IMR-90 (cell line): ENCODE data around the gene RAB31. TPM values are rescaled to one million over a fixed set of nuclear protein-coding genes. Genes with fewer than 3 reads are reported as not detected.

Source experiments
- ATAC-seq: fragments of 200-7000 bp; cut with Tn5 transposase; 2 replicates; pipeline ENCODE4 v1.9.1; 2020; ENCODE audit warnings: low read depth, mild to moderate bottlenecking, moderate library complexity
- BruUV-seq: library from RNA; stranded (reverse); fragments of 400-500 nt; replicated peaks from 2 replicates; lab custom pipeline; 2021; lab: Mats Ljungman, UMichigan
- CTCF ChIA-PET: fragments of 300-600 bp; formaldehyde crosslinking; extraction: SDS; loops from one replicate; lab custom pipeline; 2021; ENCODE audit warnings: antibody characterized with exemption; lab: Yijun Ruan, JAX
- POLR2A ChIA-PET: fragments of 300-600 bp; sonication (Branson Sonifier 250); formaldehyde crosslinking; loops from one replicate; lab custom pipeline; 2022; ENCODE audit warnings: antibody characterized with exemption; ENCODE audit not compliant: unreplicated experiment; lab: Charles Lee
- DNase-seq: peaks from one replicate; pipeline ENCODE4 v3.0.0; 2013
- H2AFZ ChIP-seq: replicated peaks from 2 replicates; pipeline ENCODE3; 2013; ENCODE audit warnings: low read length, mild to moderate bottlenecking; ENCODE audit not compliant: poor library complexity
- H2AK5ac ChIP-seq: 2 replicates; pipeline ENCODE4 v1.6.1; 2013; ENCODE audit warnings: low read depth, low read length, inconsistent platforms
- H2AK9ac ChIP-seq: replicated peaks from 2 replicates; pipeline ENCODE3; 2013; ENCODE audit warnings: mild to moderate bottlenecking, low read depth, low read length, moderate library complexity; ENCODE audit not compliant: poor library complexity
- H2BK120ac ChIP-seq: 2 replicates; pipeline ENCODE4 v1.6.1; 2013; ENCODE audit warnings: low read depth, low read length, inconsistent platforms
- H2BK15ac ChIP-seq: 3 replicates; pipeline ENCODE4 v1.6.1; 2013; ENCODE audit warnings: low read depth, low read length, inconsistent platforms
- H2BK20ac ChIP-seq: 2 replicates; pipeline ENCODE4 v1.6.1; 2013; ENCODE audit warnings: low read depth, mild to moderate bottlenecking, inconsistent platforms, low read length, moderate library complexity
- H2BK5ac ChIP-seq: 2 replicates; pipeline ENCODE4 v1.6.1; 2013; ENCODE audit warnings: mild to moderate bottlenecking, low read depth, low read length, inconsistent platforms; ENCODE audit not compliant: poor library complexity, severe bottlenecking
- H3K14ac ChIP-seq: replicated peaks from 2 replicates; pipeline ENCODE4 v1.6.1; 2013; ENCODE audit warnings: low read depth, low read length, inconsistent platforms
- H3K18ac ChIP-seq: 2 replicates; pipeline ENCODE4 v1.6.1; 2013; ENCODE audit warnings: low read depth, low read length, control low read depth
- H3K23ac ChIP-seq: 2 replicates; pipeline ENCODE4 v1.6.1; 2013; ENCODE audit warnings: low read depth, low read length, inconsistent platforms
- H3K27ac ChIP-seq: 2 replicates; pipeline ENCODE4 v1.5.1; 2013; ENCODE audit warnings: mild to moderate bottlenecking, control low read depth, low read length; ENCODE audit not compliant: insufficient read depth
- H3K27me3 ChIP-seq: 2 replicates; pipeline ENCODE4 v1.6.1; 2013; ENCODE audit warnings: low read length; ENCODE audit not compliant: control insufficient read depth, insufficient read depth
- H3K36me3 ChIP-seq: 2 replicates; pipeline ENCODE4 v1.6.1; 2013; ENCODE audit warnings: low read length, mixed read lengths; ENCODE audit not compliant: control insufficient read depth, insufficient read depth
- H3K4ac ChIP-seq: 2 replicates; pipeline ENCODE4 v1.6.1; 2013; ENCODE audit warnings: low read depth, low read length, inconsistent platforms
- H3K4me1 ChIP-seq: 2 replicates; pipeline ENCODE4 v1.6.1; 2013; ENCODE audit warnings: low read length, mixed read lengths; ENCODE audit not compliant: control insufficient read depth, insufficient read depth
- H3K4me2 ChIP-seq: 2 replicates; pipeline ENCODE4 v1.6.1; 2013; ENCODE audit warnings: low read depth, mild to moderate bottlenecking, control low read depth, low read length, moderate library complexity
- H3K4me3 ChIP-seq: 2 replicates; pipeline ENCODE4 v1.5.1; 2013; ENCODE audit warnings: low read depth, mild to moderate bottlenecking, control low read depth, low read length, moderate library complexity; ENCODE audit not compliant: insufficient read depth
- H3K56ac ChIP-seq: 2 replicates; pipeline ENCODE4 v1.6.1; 2013; ENCODE audit warnings: low read length, inconsistent platforms; ENCODE audit not compliant: insufficient read depth; ENCODE audit errors: extremely low read depth
- H3K79me1 ChIP-seq, 2 experiments: 2 replicates each; pipeline ENCODE4 v1.6.1; 2013; ENCODE audit warnings: low read length in 2 of 2, inconsistent platforms in 1 of 2, low read depth in 1 of 2
- H3K9ac ChIP-seq: 2 replicates; pipeline ENCODE4 v1.6.1; 2013; ENCODE audit warnings: low read depth, low read length, control low read depth
- H3K9me1 ChIP-seq: 2 replicates; pipeline ENCODE4 v1.6.1; 2013; ENCODE audit warnings: low read length, inconsistent platforms; ENCODE audit not compliant: insufficient read depth
- H3K9me3 ChIP-seq: 2 replicates; pipeline ENCODE4 v1.6.1; 2013; ENCODE audit warnings: low read length; ENCODE audit not compliant: control insufficient read depth, insufficient read depth
- H4K20me1 ChIP-seq: 2 replicates; pipeline ENCODE4 v1.6.1; 2013; ENCODE audit warnings: low read length, inconsistent platforms; ENCODE audit not compliant: insufficient read depth
- H4K5ac ChIP-seq: 2 replicates; pipeline ENCODE4 v1.6.1; 2013; ENCODE audit warnings: mild to moderate bottlenecking, low read depth, low read length, control low read depth
- H4K8ac ChIP-seq, 2 experiments: 2 replicates each; pipeline ENCODE4 v1.6.1; 2013; ENCODE audit warnings: low read depth in 2 of 2, low read length in 2 of 2, control low read depth in 1 of 2, inconsistent platforms in 1 of 2
- H4K91ac ChIP-seq: 2 replicates; pipeline ENCODE4 v1.6.1; 2013; ENCODE audit warnings: low read depth, low read length, inconsistent platforms; ENCODE audit not compliant: insufficient read depth
- BHLHE40 ChIP-seq: fragments of 150-350 bp; IDR thresholded peaks from 2 replicates; pipeline ENCODE4 v1.6.1; 2016; ENCODE audit warnings: mild to moderate bottlenecking, low read depth, low read length
- CEBPB ChIP-seq: IDR thresholded peaks from 2 replicates; pipeline ENCODE4 v1.6.1; 2012; ENCODE audit warnings: low read depth, low read length, improper control_type of control experiment
- CHD1 ChIP-seq: IDR thresholded peaks from 2 replicates; pipeline ENCODE4 v1.6.1; 2012; ENCODE audit warnings: low read depth, low read length, improper control_type of control experiment
- ELK1 ChIP-seq: fragments of 150-350 bp; IDR thresholded peaks from 2 replicates; pipeline ENCODE4 v1.6.1; 2016; ENCODE audit warnings: low read depth, mild to moderate bottlenecking, low read length, moderate library complexity, borderline replicate concordance
- FOS ChIP-seq: fragments of 150-350 bp; IDR thresholded peaks from 2 replicates; pipeline ENCODE4 v1.6.1; 2016; ENCODE audit warnings: low read depth, low read length
- MAFK ChIP-seq: IDR thresholded peaks from 2 replicates; pipeline ENCODE4 v1.6.1; 2012; ENCODE audit warnings: low read depth, low read length, improper control_type of control experiment
- MAZ ChIP-seq: IDR thresholded peaks from 2 replicates; pipeline ENCODE4 v1.6.1; 2012; ENCODE audit warnings: low read depth, mild to moderate bottlenecking, low read length, improper control_type of control experiment, moderate library complexity, borderline replicate concordance
- MXI1 ChIP-seq: IDR thresholded peaks from 2 replicates; pipeline ENCODE4 v1.6.1; 2012; ENCODE audit warnings: low read depth, mild to moderate bottlenecking, low read length, moderate library complexity, borderline replicate concordance
- NFE2L2 ChIP-seq: fragments of 150-350 bp; IDR thresholded peaks from 2 replicates; pipeline ENCODE4 v1.6.1; 2016; ENCODE audit warnings: low read depth, mild to moderate bottlenecking, low read length
- POLR2A ChIP-seq: IDR thresholded peaks from 2 replicates; pipeline ENCODE4 v1.6.1; 2012; ENCODE audit warnings: mild to moderate bottlenecking, low read depth, low read length
- RAD21 ChIP-seq: IDR thresholded peaks from 2 replicates; pipeline ENCODE4 v1.6.1; 2012; ENCODE audit warnings: low read length, improper control_type of control experiment
- RCOR1 ChIP-seq: IDR thresholded peaks from 2 replicates; pipeline ENCODE4 v1.6.1; 2012; ENCODE audit warnings: mild to moderate bottlenecking, low read length, improper control_type of control experiment; ENCODE audit not compliant: insufficient replicate concordance
- RFX5 ChIP-seq: IDR thresholded peaks from 2 replicates; pipeline ENCODE4 v1.8.0; 2012; ENCODE audit warnings: low read depth, mild to moderate bottlenecking, low read length, moderate library complexity
- SMC3 ChIP-seq: fragments of 150-350 bp; IDR thresholded peaks from 2 replicates; pipeline ENCODE4 v1.6.1; 2016; ENCODE audit warnings: low read depth, mild to moderate bottlenecking, antibody characterized with exemption, low read length, moderate library complexity
- USF2 ChIP-seq: fragments of 150-350 bp; IDR thresholded peaks from 2 replicates; pipeline ENCODE4 v1.6.1; 2017; ENCODE audit warnings: mild to moderate bottlenecking, antibody characterized with exemption, low read length, low read depth
- WGBS, 2 experiments: methylation state at CpG; one replicate each; pipeline versions ENCODE4 v1.1.5 to v1.1.7; 2013; ENCODE audit warnings: missing lambda C conversion rate in 2 of 2; ENCODE audit not compliant: insufficient read length in 1 of 2; ENCODE audit errors: extremely low coverage in 2 of 2; 5-methylcytosine and 5-hydroxymethylcytosine counted together
- dilution Hi-C: fragments of 300-500 bp; cut with HindIII; formaldehyde crosslinking; loops from one replicate; pipeline ENCODE4 v1.14.3; 2018; ENCODE audit warnings: low sequenced_read_pairs; ENCODE audit not compliant: unreplicated experiment
- in situ Hi-C: fragments of 300-500 bp; cut with MboI; formaldehyde crosslinking; loops from 3 replicates; pipeline ENCODE4 v1.14.3; 2019; ENCODE audit warnings: low sequenced_read_pairs, inconsistent platforms, mixed read lengths
- intact Hi-C: fragments of 100-400 bp; cut with micrococcal nuclease; formaldehyde crosslinking; loops from 2 replicates; pipeline ENCODE4 v1.10.0; 2022
- polyA plus RNA-seq, 3 experiments: library from polyadenylated mRNA; depleted of rRNA; stranded (reverse); fragments of >200 nt; gene quantifications; 2 replicates each; pipeline ENCODE4 v1.2.3, GENCODE V29; 2012; ENCODE audit warnings: low replicate concordance in 1 of 3
- total RNA-seq: library from RNA; depleted of rRNA; stranded (reverse); fragments of >200 nt; gene quantifications from 2 replicates; pipeline ENCODE4 v1.2.3, GENCODE V29; 2012
- TF ChIP-seq, protein P1 (sequence below): conservative IDR thresholded peaks from 2 replicates; pipeline ENCODE4 v1.5.1; 2012; ENCODE audit warnings: mild to moderate bottlenecking, low read depth, low read length, improper control_type of control experiment

RAB31 gene
- total and polyA plus RNA-seq, 2 of the 4 experiments (the other 2 are of a cell fraction): 13.8 to 26.9 TPM

- H3K56ac ChIP-seq: no peak overlapping the region
- H3K36me3 ChIP-seq: peaks cover 7% of the 10 kb centered on the region; the same call in 1 of the 2 replicates
- H2BK15ac ChIP-seq: no peak overlapping the region
- no peak overlapping the region for H3K14ac ChIP-seq
- in situ Hi-C loops: no loop called here
- no peaks in the 10 kb centered on the region for H3K27me3 ChIP-seq
- H2AK9ac ChIP-seq: no peak overlapping the region
- no peak overlapping the region for H4K8ac ChIP-seq
- no peak overlapping the region for H3K9ac ChIP-seq
- peaks cover 18 to 57% of the 10 kb centered on the region in 2 experiments for H3K79me1 ChIP-seq
- 100% methylated on average over 1 of the region's 4 CpGs; no CpG with 5 or more reads in 1 of the 2 experiments for WGBS, 2 experiments
- ChIA-PET POLR2A (no interaction called here), CTCF (no interaction called here)
- H3K27ac ChIP-seq: no peak overlapping the region
- no peak overlapping the region for H3K23ac ChIP-seq
- intact Hi-C loops: no loop called here
- H3K4me2 ChIP-seq: no peak overlapping the region
- no peak overlapping the region for H2BK120ac ChIP-seq
- H3K18ac ChIP-seq: no peak overlapping the region
- peaks cover 5% of the 10 kb centered on the region for H3K4me1 ChIP-seq
- ATAC-seq: no peak
- H3K9me3 ChIP-seq: no peaks in the 10 kb centered on the region
- peaks cover 67% of the 10 kb centered on the region for H4K20me1 ChIP-seq
- H4K5ac ChIP-seq: no peak overlapping the region
- no peak overlapping the region for H2BK20ac ChIP-seq
- TF ChIP-seq NFE2L2: no peak
- no peak for TF ChIP-seq ELK1
- no peak for TF ChIP-seq POLR2A
- TF ChIP-seq MAZ: no peak
- no peak for TF ChIP-seq CEBPB
- no peak for TF ChIP-seq BHLHE40
- no peak for TF ChIP-seq CHD1
- TF ChIP-seq SMC3: no peak
- no peak for TF ChIP-seq FOS
- no peak for TF ChIP-seq MAFK
- no peak for TF ChIP-seq MXI1
- TF ChIP-seq RCOR1: no peak
- TF ChIP-seq RFX5: no peak
- TF ChIP-seq RAD21: no peak
- TF ChIP-seq, protein P1, sequence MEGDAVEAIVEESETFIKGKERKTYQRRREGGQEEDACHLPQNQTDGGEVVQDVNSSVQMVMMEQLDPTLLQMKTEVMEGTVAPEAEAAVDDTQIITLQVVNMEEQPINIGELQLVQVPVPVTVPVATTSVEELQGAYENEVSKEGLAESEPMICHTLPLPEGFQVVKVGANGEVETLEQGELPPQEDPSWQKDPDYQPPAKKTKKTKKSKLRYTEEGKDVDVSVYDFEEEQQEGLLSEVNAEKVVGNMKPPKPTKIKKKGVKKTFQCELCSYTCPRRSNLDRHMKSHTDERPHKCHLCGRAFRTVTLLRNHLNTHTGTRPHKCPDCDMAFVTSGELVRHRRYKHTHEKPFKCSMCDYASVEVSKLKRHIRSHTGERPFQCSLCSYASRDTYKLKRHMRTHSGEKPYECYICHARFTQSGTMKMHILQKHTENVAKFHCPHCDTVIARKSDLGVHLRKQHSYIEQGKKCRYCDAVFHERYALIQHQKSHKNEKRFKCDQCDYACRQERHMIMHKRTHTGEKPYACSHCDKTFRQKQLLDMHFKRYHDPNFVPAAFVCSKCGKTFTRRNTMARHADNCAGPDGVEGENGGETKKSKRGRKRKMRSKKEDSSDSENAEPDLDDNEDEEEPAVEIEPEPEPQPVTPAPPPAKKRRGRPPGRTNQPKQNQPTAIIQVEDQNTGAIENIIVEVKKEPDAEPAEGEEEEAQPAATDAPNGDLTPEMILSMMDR: no peak
- TF ChIP-seq USF2: no peak
- dilution Hi-C loops: no loop called here
- DNase-seq: no peak
- no peak overlapping the region for H3K4me3 ChIP-seq
- no peak overlapping the region for H3K4ac ChIP-seq
- no TSS peak for BruUV-seq
- peaks cover 15% of the 10 kb centered on the region; the same call in 1 of the 2 replicates for H3K9me1 ChIP-seq
- no peak overlapping the region for H2BK5ac ChIP-seq
- H2AK5ac ChIP-seq: no peak overlapping the region
- H4K91ac ChIP-seq: no peak overlapping the region
- H2AFZ ChIP-seq: no peak overlapping the region
Observed at GRCh38 chr18:9735879-9736278, 27.8 kb downstream of the RAB31 start.
